HEK293T (cell line): ENCODE measurements around the gene ACADL.

Source experiments
- CTCF ChIA-PET: fragments of 350-600 bp; formaldehyde crosslinking; extraction: SDS; loops from one replicate; lab custom pipeline; 2021; ENCODE audit warnings: antibody characterized with exemption, inconsistent platforms; lab: Yijun Ruan, JAX
- POLR2A ChIA-PET: fragments of 350-600 bp; formaldehyde crosslinking; extraction: SDS; loops from one replicate; lab custom pipeline; 2020; ENCODE audit warnings: antibody characterized with exemption, inconsistent platforms; lab: Yijun Ruan, JAX
- DNase-seq: peaks from one replicate; pipeline ENCODE4 v3.0.0; 2012; ENCODE audit warnings: mixed read lengths; ENCODE audit errors: extremely low spot score
- ARNT ChIP-seq: fragments of 450-650 bp; IDR thresholded peaks from 2 replicates; pipeline ENCODE4 v1.6.1; 2017; ENCODE audit warnings: mild to moderate bottlenecking
- BHLHE40 ChIP-seq: fragments of 450-650 bp; IDR thresholded peaks from 2 replicates; pipeline ENCODE4 v1.6.1; 2016; ENCODE audit warnings: mild to moderate bottlenecking, moderate library complexity, borderline replicate concordance
- CTBP1 ChIP-seq: fragments of 450-650 bp; IDR thresholded peaks from 2 replicates; pipeline ENCODE4 v1.6.1; 2016; ENCODE audit warnings: borderline replicate concordance
- ELF4 ChIP-seq: fragments of 450-650 bp; IDR thresholded peaks from 2 replicates; pipeline ENCODE4 v1.6.1; 2017; ENCODE audit warnings: antibody characterized with exemption
- FOXA1 ChIP-seq: fragments of 450-650 bp; IDR thresholded peaks from 2 replicates; pipeline ENCODE4 v1.6.1; 2016; ENCODE audit warnings: mild to moderate bottlenecking
- FOXK2 ChIP-seq: fragments of 450-650 bp; IDR thresholded peaks from 2 replicates; pipeline ENCODE4 v1.6.1; 2016; ENCODE audit warnings: mild to moderate bottlenecking
- FOXM1 ChIP-seq: fragments of 450-650 bp; IDR thresholded peaks from 2 replicates; pipeline ENCODE4 v1.6.1; 2017; ENCODE audit warnings: mild to moderate bottlenecking, borderline replicate concordance
- HDGF ChIP-seq: fragments of 450-650 bp; IDR thresholded peaks from 2 replicates; pipeline ENCODE4 v1.6.1; 2017; ENCODE audit warnings: antibody characterized with exemption, borderline replicate concordance
- L3MBTL2 ChIP-seq: fragments of 450-650 bp; conservative IDR thresholded peaks from 2 replicates; pipeline ENCODE4 v1.6.1; 2016; ENCODE audit warnings: mild to moderate bottlenecking
- LEF1 ChIP-seq: fragments of 450-650 bp; IDR thresholded peaks from 2 replicates; pipeline ENCODE4 v1.6.1; 2017; ENCODE audit warnings: mild to moderate bottlenecking, borderline replicate concordance
- NFRKB ChIP-seq: fragments of 450-650 bp; IDR thresholded peaks from 2 replicates; pipeline ENCODE4 v1.6.1; 2016; ENCODE audit warnings: mild to moderate bottlenecking, moderate library complexity
- SP1 ChIP-seq: fragments of 450-650 bp; IDR thresholded peaks from 2 replicates; pipeline ENCODE4 v1.6.1; 2017
- SUZ12 ChIP-seq: fragments of 450-650 bp; IDR thresholded peaks from 2 replicates; pipeline ENCODE4 v1.6.1; 2016; ENCODE audit warnings: mild to moderate bottlenecking
- TARDBP ChIP-seq: fragments of 450-650 bp; IDR thresholded peaks from 2 replicates; pipeline ENCODE4 v1.6.1; 2016
- ZNF384 ChIP-seq: fragments of 450-650 bp; IDR thresholded peaks from 2 replicates; pipeline ENCODE4 v1.6.1; 2016
- TF ChIP-seq, protein P1 (sequence below): fragments of 450-650 bp; IDR thresholded peaks from 2 replicates; pipeline ENCODE4 v1.6.1; 2016

Gene ACADL

DNA sequence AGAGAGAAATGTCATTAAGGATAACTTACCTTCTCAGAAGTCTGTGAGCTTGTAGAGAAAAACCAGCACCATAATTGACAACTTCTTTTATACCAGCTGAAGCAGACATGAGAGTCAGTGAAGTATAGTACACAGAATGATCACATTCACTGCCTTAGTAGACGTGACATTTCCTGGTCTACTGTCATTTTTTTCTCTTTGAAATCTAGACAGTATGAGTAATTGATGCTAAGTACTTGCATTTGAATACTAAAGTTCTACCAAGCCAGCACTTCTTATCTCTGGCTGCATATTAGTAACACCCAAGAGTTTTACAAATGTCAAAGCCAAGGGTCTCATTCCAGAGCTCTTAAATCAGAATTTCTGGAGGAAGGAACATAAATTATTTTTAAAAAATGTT is 25.4 kb upstream of the ACADL start:
- ChIA-PET POLR2A (no interaction called here), CTCF (interaction anchor here (0.7 kb wide), 1 partner anchor 29 kb away, joined by 3 read pairs; no protein-coding TSS in a partner anchor)
- DNase-seq = no peak
- TF ChIP-seq NFRKB (no peak), FOXA1 (no peak), ARNT (no peak), CTBP1 (no peak), FOXM1 (no peak), ZNF384 (no peak), FOXK2 (no peak), SUZ12 (no peak), HDGF (no peak), ELF4 (no peak), SP1 (no peak), TARDBP (no peak)

DNA sequence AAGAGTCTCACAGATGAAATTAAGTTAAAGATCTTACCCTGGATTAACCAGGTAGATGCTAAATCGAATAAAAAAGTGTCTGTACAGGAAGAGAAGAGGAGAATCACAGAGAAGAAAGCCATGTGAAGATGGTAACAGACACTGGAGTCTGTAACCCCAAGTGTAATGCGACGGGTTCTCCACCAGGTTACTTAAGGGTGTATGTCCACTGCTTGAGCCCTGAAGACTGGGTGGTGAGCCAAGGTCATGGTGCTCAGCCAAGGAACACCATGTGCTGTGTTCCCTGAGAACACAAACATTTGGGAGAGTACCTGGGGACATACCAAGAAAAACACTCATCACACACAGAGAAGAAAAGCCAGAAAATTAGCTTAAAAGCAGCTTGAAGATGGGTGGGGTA is 8.2 kb upstream of the ACADL start:
- POLR2A ChIA-PET = no interaction called here
- CTCF ChIA-PET = no interaction called here
- no peak for DNase-seq
- TF ChIP-seq FOXM1 (no peak), CTBP1 (no peak), SUZ12 (no peak), LEF1 (no peak), BHLHE40 (no peak), L3MBTL2 (no peak), HDGF (no peak), NFRKB (no peak), SP1 (no peak), FOXA1 (no peak), ZNF384 (no peak), ARNT (no peak), FOXK2 (no peak)
- TF ChIP-seq, protein P1, sequence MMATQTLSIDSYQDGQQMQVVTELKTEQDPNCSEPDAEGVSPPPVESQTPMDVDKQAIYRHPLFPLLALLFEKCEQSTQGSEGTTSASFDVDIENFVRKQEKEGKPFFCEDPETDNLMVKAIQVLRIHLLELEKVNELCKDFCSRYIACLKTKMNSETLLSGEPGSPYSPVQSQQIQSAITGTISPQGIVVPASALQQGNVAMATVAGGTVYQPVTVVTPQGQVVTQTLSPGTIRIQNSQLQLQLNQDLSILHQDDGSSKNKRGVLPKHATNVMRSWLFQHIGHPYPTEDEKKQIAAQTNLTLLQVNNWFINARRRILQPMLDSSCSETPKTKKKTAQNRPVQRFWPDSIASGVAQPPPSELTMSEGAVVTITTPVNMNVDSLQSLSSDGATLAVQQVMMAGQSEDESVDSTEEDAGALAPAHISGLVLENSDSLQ = no peak

DNA sequence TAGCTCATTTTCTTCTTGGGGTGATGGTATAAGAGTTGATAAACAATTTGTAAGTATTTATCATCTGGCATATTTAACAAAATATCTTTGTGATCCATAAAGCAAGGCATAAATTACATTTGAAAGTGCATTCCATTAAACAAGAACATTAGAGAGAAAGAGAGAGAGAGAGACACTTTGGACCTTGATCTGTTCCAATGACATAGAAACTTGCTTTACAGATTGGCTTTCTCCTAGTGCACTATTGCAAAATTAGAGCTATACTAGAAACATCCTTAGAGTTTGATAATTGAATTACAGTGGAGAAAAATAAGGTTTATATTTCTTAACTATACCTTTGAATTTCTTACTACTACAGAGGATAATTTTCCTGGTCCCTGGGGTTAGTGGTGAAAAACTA is 5.7 kb upstream of the ACADL start:
- ChIA-PET CTCF (no interaction called here), POLR2A (no interaction called here)
- TF ChIP-seq TARDBP (no peak), L3MBTL2 (no peak), FOXA1 (no peak), HDGF (no peak), BHLHE40 (no peak)
- no peak for DNase-seq

DNA sequence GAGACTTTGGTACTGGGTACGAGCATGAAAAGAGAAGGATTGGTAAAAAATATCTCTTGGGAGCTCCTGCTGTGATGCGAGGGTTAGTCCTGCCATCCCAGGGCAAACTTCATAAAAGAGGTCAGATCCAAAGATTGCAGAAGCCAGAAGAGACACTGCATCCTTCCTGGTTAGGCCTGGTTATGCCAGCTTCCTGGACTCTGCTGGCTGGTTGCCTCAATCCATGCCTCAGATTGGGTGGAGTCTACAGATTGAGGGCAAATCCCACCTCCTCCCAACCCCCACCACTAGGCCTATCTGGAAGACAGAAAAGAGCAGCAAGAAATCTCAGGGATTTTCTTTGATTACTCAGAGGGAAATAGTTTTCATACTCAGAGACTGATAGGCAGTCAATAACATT is 5.3 kb upstream of the ACADL start:
- POLR2A ChIA-PET = no interaction called here

DNA sequence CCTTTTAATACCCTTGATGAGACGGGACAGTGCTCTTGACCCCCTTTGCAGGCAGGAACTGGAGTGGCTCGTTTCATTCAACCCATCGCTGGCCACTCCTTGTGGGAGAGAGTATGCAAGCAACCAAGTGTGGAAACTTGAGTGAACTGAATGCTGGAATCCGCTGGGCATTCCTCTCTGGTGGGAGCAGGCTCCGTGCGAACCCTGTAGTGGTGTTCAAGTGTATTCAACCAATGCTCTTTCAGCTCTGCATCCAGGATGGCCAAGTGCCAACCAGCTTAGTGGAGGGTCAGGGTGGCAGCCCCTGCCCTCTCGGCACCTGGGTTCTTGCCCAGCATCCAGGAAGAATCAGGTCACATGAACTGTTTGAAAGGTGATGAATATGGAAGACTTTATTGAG is 3.3 kb upstream of the ACADL start:
- TF ChIP-seq FOXK2 (no peak), L3MBTL2 (no peak), SUZ12 (no peak), ELF4 (no peak)
- TF ChIP-seq, protein P1 = no peak
- ChIA-PET POLR2A (no interaction called here), CTCF (no interaction called here)
- DNase-seq = no peak

More for the DNA sequence above, 5.3 kb upstream of the ACADL start:
- TF ChIP-seq ELF4 (no peak), FOXK2 (no peak), SP1 (no peak), CTBP1 (no peak), BHLHE40 (no peak), LEF1 (no peak), L3MBTL2 (no peak), SUZ12 (no peak), FOXM1 (no peak), HDGF (no peak), FOXA1 (no peak), ARNT (no peak), TARDBP (no peak)
- TF ChIP-seq, protein P1 = no peak
- CTCF ChIA-PET = no interaction called here
- no peak for DNase-seq

DNA sequence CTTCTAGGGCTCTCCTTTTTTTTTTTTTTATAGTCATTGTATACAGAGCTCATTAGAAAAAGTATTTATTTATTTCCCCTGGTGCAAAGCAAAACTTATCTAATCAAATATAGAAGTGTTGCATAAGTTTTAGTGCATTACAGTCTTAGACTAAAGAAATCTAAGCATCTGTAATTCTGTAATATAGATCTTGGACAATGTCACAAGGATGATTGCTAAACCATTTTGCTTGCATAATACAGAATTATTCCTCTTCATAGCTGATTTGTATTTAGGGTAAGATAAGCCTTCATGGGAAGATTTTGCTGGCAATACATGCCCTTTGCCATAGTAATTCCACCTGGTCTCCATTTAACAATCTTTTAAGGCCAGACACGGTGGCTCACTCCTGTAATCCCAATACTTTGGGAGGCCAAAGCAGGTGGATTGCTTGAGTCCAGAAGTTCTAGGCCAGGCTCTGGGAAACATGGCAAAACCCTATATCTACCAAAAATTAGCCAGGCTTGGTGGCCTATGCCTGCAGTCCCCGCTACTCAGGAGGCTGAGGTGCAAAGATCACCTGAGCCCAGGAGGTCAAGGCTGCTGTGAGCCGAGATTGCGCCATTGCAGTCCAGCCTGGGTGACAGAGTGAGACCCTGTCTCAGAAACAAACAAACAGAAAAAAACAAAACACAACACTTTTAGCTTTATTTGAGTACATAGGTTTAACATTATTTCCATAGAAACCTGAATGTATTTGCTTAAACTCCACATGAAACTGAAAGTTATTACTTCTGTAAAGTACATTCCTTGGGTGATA is 2.2 kb upstream of the ACADL start:
- ChIA-PET CTCF (no interaction called here), POLR2A (no interaction called here)
- DNase-seq = no peak
- TF ChIP-seq CTBP1 (no peak), TARDBP (no peak), BHLHE40 (no peak), ELF4 (no peak), LEF1 (no peak), FOXA1 (no peak), SP1 (no peak), FOXK2 (no peak), ZNF384 (no peak), FOXM1 (no peak), ARNT (no peak), SUZ12 (no peak), HDGF (no peak), NFRKB (no peak), L3MBTL2 (no peak)
- TF ChIP-seq, protein P1 = no peak
